ENCODE results near the gene MYH13. TPM values are rescaled to one million over a fixed set of nuclear protein-coding genes. Genes with fewer than 3 reads are reported as not detected.

MYH13 gene
- total RNA-seq, 1 donor from 2014 or later = not detected

DNA sequence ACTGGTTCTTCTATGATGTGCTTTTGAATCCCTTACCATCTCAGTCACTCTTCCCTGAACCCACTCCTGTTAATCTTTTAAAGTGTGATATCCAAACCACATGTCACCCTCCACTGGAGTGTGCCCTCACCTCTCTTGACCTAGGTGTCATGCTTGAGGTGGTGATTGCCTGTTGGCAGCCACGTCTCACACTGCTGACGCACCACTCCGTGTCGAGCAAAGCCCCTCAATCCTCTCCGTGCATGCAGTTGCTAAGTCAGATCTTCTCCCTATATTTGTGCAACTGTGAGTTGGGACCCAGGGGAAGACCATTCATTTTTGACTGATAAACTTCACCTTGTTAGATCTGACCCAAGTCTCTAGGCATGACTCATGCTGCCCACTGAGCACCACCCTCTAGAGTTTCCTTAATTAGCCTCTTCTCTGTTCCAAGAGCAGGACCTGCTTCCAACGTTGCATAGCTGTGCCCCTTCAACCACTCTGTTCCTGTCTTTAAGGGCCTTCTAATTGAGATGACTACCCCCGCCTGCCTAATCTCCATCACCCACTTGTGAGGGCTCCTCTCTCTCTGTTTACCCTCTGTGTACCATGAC is 2.7 kb downstream of the MYH13 start:
- no peaks in the 10 kb centered on the region for H3K36me3 Mint-ChIP-seq (ENCODE audit: low read depth)
- no peaks in the 10 kb centered on the region for H3K9me3 Mint-ChIP-seq
- no peaks in the 10 kb centered on the region for H3K4me1 Mint-ChIP-seq
- intact Hi-C loops (cut with micrococcal nuclease) = no loop called here
- no peak for DNase-seq
- H3K4me3 Mint-ChIP-seq = no peak overlapping the region
- no peak overlapping the region for H3K27ac Mint-ChIP-seq
- no peaks in the 10 kb centered on the region for H3K27me3 Mint-ChIP-seq

DNA sequence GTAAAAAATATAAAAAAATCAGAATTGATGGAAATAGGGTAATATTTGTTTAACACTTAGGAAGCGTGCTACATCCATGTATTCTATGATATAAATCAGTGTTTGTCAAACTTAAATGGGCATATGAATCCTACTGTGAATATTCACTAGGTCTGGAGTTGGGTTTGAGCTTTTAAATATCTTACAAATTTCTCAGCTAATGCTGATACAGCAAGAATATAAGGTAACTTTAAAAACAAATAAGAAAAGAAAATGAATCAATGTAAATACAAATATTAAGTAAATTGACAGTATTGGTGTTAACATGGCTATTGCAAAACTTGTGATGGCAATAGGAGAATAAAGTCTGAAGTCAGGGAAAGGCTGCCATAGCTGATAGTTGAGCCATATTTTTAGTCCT is 3.6 kb downstream of the MYH13 start:
- no peak overlapping the region for H3K27ac Mint-ChIP-seq
- no peaks in the 10 kb centered on the region for H3K4me1 Mint-ChIP-seq
- intact Hi-C loops (cut with micrococcal nuclease) = no loop called here
- H3K9me3 Mint-ChIP-seq = no peaks in the 10 kb centered on the region
- no peaks in the 10 kb centered on the region for H3K36me3 Mint-ChIP-seq (ENCODE audit: low read depth)
- no peaks in the 10 kb centered on the region for H3K27me3 Mint-ChIP-seq
- H3K4me3 Mint-ChIP-seq = no peak overlapping the region
- no peak for DNase-seq

DNA sequence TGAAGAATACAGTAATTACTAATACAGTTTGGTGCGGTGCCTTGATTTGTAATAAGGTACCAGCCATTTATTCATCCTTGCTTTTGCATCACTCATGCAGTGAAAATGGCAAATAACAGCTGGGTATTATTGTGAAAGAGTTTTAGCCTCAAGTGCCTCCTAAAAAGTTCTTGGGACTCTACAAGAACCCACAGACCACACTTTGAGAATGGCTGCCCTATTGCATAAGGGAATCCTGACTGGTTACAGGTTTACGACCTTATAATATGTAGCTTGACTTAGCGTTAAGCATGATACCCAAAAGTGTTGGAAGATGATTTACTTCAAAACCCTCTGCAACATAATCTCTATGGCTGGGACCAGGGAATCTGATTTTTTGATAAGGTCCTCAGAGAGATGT is 4.2 kb downstream of the MYH13 start:
- Mint-ChIP-seq H3K27me3 (no peaks in the 10 kb centered on the region), H3K4me3 (no peak overlapping the region), H3K27ac (no peak overlapping the region), H3K36me3 (ENCODE audit: low read depth) (no peaks in the 10 kb centered on the region), H3K4me1 (no peaks in the 10 kb centered on the region), H3K9me3 (no peaks in the 10 kb centered on the region)
- intact Hi-C loops (cut with micrococcal nuclease) = no loop called here
- no peak for DNase-seq

DNA sequence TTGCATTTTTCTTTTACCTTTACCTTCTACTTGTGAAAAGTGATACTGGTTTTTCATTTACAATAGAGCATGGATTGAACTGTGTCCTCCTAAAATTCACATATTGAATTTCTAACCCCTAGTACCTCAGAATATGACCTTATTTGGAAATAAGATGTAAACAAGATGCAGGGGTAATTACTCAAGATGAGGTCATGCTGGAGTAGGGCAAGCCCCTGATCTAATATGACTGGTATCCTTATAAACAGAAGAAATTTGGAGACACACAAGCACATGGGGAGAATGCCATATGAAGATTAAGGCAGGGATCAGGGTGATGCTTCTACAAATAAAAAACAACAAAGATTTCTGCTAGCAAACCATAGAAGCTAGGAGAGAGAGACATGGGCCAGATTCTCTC is 12.2 kb downstream of the MYH13 start:
- intact Hi-C loops (cut with micrococcal nuclease) = no loop called here
- no peak overlapping the region for H3K4me3 Mint-ChIP-seq
- no peak overlapping the region for H3K27ac Mint-ChIP-seq
- no peaks in the 10 kb centered on the region for H3K36me3 Mint-ChIP-seq (ENCODE audit: low read depth)
- H3K9me3 Mint-ChIP-seq = no peaks in the 10 kb centered on the region
- H3K27me3 Mint-ChIP-seq = no peaks in the 10 kb centered on the region
- DNase-seq = no peak
- no peaks in the 10 kb centered on the region for H3K4me1 Mint-ChIP-seq

DNA sequence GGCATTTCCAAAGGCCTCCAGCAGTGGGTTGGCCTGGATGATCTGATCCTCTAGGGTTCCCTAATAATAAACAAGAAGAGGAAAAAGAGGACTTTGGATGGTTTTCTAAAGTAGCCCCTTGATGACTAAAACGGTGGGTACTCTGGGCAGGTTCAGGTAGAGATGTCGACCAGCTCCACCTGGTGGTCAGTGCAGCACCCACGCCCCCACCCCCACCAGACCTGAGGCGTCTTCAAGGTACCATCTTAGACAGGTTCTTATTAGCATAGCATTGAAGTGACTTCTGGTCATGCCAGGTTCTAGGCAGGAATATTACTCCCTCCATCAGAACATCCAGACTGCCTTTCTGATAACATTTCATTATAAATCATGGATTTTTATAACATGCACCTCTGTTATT is 15.0 kb downstream of the MYH13 start:
- intact Hi-C loops (cut with micrococcal nuclease) = no loop called here
- H3K4me1 Mint-ChIP-seq = no peaks in the 10 kb centered on the region
- peak; percentile 57 for DNase-seq
- no peaks in the 10 kb centered on the region for H3K9me3 Mint-ChIP-seq
- no peak overlapping the region for H3K4me3 Mint-ChIP-seq
- no peaks in the 10 kb centered on the region for H3K36me3 Mint-ChIP-seq (ENCODE audit: low read depth)
- H3K27me3 Mint-ChIP-seq = no peaks in the 10 kb centered on the region
- no peak overlapping the region for H3K27ac Mint-ChIP-seq

DNA sequence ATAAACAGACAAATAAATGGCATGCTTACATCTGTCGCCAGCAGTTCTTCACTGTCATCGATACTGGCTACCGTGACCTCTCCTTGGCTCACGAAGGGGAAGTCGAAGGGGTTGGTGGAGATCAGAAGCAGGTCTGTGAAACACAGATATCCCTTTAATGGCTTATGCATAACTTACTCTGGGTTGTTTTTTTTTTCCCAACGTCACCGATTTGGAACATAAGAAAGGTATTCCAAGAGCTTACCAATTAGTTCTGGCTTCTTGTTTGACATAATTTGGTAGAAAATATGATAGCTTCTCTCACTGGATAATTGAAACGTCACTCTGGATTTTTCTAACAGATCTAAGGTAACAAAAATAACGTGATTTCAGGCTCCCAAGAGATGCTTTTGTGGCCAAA is 18.2 kb downstream of the MYH13 start:
- H3K36me3 Mint-ChIP-seq (ENCODE audit: low read depth) = no peaks in the 10 kb centered on the region
- no peaks in the 10 kb centered on the region for H3K4me1 Mint-ChIP-seq
- H3K4me3 Mint-ChIP-seq = no peak overlapping the region
- no peaks in the 10 kb centered on the region for H3K27me3 Mint-ChIP-seq
- DNase-seq = no peak
- no peak overlapping the region for H3K27ac Mint-ChIP-seq
- H3K9me3 Mint-ChIP-seq = no peaks in the 10 kb centered on the region
- intact Hi-C loops (cut with micrococcal nuclease) = no loop called here

DNA sequence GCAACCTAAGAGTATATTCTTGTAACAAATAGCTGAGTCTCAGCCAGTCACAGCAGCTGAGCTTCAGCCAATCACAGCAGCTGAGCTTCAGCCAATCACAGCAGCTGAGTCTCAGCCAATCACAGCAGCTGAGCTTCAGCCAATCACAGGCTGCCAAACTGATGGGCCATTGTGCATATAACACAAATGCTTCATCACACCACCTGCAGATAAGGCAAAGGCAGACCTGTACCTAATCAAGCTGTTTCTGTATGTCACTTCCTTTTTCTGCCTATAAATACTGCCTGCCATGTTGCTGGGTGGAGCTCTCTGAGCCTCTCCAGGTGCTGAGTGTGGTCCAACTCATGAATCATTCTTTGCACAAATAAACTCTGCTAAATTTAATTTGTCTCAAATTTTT is 19.9 kb downstream of the MYH13 start:
- intact Hi-C loops (cut with micrococcal nuclease) = no loop called here
- H3K36me3 Mint-ChIP-seq (ENCODE audit: low read depth) = no peaks in the 10 kb centered on the region
- H3K4me3 Mint-ChIP-seq = no peak overlapping the region

DNA sequence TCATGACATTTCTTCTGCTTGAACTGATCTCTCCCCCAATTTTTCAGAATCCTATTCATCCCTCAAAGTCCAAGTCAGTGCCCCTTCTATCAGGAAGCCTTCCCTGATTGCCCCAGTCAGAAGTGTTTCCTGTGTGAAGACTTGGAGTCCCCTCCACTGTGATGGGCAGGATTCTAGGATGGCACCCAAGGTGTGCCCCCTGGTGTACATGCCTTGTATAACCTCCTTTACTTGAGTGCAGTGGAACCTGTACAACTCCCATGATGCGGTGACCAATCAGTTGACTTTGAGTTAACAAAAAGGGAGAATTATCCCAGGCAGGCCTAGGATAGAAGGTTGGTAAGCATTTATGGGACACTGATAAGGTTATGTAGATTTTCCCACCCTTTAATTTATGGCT is 23.4 kb downstream of the MYH13 start:
- Mint-ChIP-seq H3K9me3 (no peaks in the 10 kb centered on the region), H3K27ac (no peak overlapping the region), H3K4me3 (no peak overlapping the region), H3K27me3 (no peaks in the 10 kb centered on the region), H3K36me3 (ENCODE audit: low read depth) (no peaks in the 10 kb centered on the region), H3K4me1 (no peaks in the 10 kb centered on the region)
- intact Hi-C loops (cut with micrococcal nuclease) = no loop called here
- no peak for DNase-seq

More for the DNA sequence above, 19.9 kb downstream of the MYH13 start:
- DNase-seq = no peak
- no peak overlapping the region for H3K27ac Mint-ChIP-seq
- H3K4me1 Mint-ChIP-seq = no peaks in the 10 kb centered on the region
- no peaks in the 10 kb centered on the region for H3K9me3 Mint-ChIP-seq
- no peaks in the 10 kb centered on the region for H3K27me3 Mint-ChIP-seq

DNA sequence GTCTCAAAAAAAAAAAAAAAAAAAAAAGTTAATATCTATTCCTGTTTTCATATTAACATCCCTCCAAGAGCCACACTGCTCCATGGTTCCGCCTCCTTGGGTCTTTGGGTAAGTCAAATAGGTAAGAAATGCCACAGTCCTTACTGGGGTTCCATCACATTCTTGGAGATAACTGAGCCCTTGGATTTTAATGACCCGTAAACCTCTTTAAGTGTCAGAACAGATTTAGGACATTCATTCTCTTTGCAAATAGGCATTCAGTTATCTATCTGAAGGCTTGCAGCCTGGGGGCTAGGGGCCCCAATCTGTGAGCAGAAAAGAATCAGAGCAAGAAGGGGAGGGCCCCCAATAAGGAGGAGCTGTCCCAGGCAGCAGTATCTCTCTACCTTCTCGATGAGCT is 28.0 kb downstream of the MYH13 start:
- no peak for DNase-seq
- no peak overlapping the region for H3K4me3 Mint-ChIP-seq
- no peaks in the 10 kb centered on the region for H3K27me3 Mint-ChIP-seq
- H3K4me1 Mint-ChIP-seq = no peaks in the 10 kb centered on the region
- H3K27ac Mint-ChIP-seq = no peak overlapping the region
- intact Hi-C loops (cut with micrococcal nuclease) = no loop called here
- H3K9me3 Mint-ChIP-seq = no peaks in the 10 kb centered on the region
- H3K36me3 Mint-ChIP-seq (ENCODE audit: low read depth) = no peaks in the 10 kb centered on the region

DNA sequence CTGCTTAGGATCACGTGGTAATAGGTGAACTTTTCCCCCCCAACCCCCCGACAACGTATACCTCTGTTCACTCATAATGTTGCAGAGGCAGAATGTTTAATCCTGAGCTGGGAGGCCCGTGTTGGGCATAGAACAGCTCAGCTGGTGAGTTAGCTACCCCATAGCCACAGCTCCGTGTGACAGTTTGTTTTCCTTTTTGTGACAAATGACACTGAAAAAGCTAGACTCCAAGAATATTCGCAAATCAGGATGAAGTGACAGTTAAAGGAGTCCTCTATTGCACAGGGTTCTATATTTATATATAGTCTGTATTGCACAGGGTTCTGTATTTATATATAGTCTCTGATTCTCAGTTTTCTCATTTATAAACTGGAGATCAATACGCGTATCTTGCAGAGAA is 33.8 kb downstream of the MYH13 start:
- H3K4me3 Mint-ChIP-seq = no peak overlapping the region
- H3K36me3 Mint-ChIP-seq (ENCODE audit: low read depth) = no peaks in the 10 kb centered on the region

DNA sequence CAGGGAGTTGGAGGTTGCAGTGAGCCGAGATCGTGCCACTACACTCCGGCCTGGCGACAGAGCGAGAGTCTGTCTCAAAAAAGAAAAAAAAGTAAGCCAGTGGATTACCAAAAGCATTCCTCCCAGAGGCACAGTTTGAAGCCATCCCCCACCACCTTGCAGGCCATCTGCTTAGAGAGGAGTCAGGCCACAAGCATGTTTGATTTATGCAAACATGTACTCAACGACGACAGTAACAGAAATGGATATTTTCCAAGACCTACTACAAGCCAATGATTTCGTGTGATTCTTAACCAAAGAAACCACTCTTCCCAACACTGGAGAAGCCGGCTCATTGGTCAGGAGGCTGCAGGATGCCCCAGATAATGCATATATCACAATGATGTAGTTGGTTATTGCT is 34.8 kb downstream of the MYH13 start:
- H3K27ac Mint-ChIP-seq = no peak overlapping the region
- no peaks in the 10 kb centered on the region for H3K27me3 Mint-ChIP-seq
- no peaks in the 10 kb centered on the region for H3K9me3 Mint-ChIP-seq
- no peak for DNase-seq
- no peaks in the 10 kb centered on the region for H3K36me3 Mint-ChIP-seq (ENCODE audit: low read depth)
- H3K4me3 Mint-ChIP-seq = no peak overlapping the region
- H3K4me1 Mint-ChIP-seq = no peaks in the 10 kb centered on the region
- intact Hi-C loops (cut with micrococcal nuclease) = no loop called here

More for the DNA sequence above, 33.8 kb downstream of the MYH13 start:
- H3K4me1 Mint-ChIP-seq = no peaks in the 10 kb centered on the region
- intact Hi-C loops (cut with micrococcal nuclease) = no loop called here
- no peak for DNase-seq
- H3K27me3 Mint-ChIP-seq = no peaks in the 10 kb centered on the region
- no peak overlapping the region for H3K27ac Mint-ChIP-seq
- no peaks in the 10 kb centered on the region for H3K9me3 Mint-ChIP-seq

DNA sequence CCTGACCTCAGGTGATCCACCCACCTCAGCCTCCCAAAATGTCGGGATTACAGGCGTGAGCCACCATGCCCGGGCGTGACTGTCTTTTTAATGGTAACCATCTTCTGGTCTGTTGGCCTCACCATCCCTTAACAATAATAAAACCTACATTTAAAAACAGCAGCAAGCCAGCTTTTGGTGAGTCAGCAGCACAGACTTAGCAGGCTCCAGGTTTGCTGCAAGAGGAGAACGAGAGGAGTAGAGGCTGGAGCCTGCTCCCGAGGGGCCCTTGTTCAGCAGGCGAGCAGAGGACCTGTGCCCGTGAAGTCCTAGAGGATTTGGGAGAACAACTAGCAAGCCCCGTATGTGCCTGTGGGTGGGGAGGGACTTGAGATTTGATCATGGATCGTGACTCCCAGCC is 35.7 kb downstream of the MYH13 start:
- H3K36me3 Mint-ChIP-seq (ENCODE audit: low read depth) = no peaks in the 10 kb centered on the region
- H3K4me3 Mint-ChIP-seq = no peak overlapping the region
- H3K27ac Mint-ChIP-seq = no peak overlapping the region
- no peak for DNase-seq
- no peaks in the 10 kb centered on the region for H3K27me3 Mint-ChIP-seq
- intact Hi-C loops (cut with micrococcal nuclease) = no loop called here
- no peaks in the 10 kb centered on the region for H3K9me3 Mint-ChIP-seq
- H3K4me1 Mint-ChIP-seq = no peaks in the 10 kb centered on the region

DNA sequence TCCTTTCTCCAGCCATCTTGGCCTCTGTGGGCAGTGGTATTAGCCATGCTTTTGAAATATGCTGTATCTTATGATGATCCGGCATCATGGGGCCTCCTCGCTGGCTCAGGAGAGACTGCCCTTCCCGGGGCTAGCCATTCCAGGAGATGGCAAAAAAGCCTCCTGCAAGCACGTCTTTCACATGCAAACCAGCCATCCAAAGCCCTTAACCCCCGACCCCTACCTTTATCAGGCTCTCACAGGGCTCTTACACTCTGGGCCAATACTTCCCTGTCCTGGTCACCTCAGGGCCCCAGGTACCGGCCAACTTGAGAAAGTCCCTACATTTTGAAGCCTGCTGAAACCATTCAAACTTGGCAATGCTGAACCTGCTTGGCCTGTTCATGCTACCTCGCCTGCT is 36.4 kb downstream of the MYH13 start:
- H3K9me3 Mint-ChIP-seq = no peaks in the 10 kb centered on the region
- no peak for DNase-seq

DNA sequence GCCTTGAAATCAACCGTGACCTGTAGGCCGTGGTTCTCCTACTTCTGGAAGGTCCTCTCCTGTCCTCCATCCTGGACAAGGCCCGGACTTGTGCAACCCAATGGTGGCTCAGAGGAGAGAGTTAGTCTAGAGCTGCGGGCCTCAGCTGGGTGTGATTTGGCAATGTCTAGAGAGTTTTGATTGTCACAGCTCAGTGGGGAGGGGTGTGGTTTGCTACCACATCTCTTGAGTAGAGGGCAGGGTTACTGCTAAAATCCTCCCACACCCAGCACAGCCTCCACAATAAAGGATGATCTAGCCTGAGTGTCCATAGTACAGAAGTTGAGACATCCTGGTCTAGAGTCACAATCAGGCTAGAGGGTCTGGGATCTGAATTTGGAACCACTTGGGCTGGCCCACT is 40.3 kb downstream of the MYH13 start:
- no peak for DNase-seq
- H3K36me3 Mint-ChIP-seq (ENCODE audit: low read depth) = no peaks in the 10 kb centered on the region
- no peaks in the 10 kb centered on the region for H3K9me3 Mint-ChIP-seq
- H3K27me3 Mint-ChIP-seq = no peaks in the 10 kb centered on the region
- no peaks in the 10 kb centered on the region for H3K4me1 Mint-ChIP-seq
- intact Hi-C loops (cut with micrococcal nuclease) = no loop called here
- no peak overlapping the region for H3K27ac Mint-ChIP-seq
- H3K4me3 Mint-ChIP-seq = no peak overlapping the region

More for the DNA sequence above, 36.4 kb downstream of the MYH13 start:
- Mint-ChIP-seq H3K4me1 (no peaks in the 10 kb centered on the region), H3K27ac (no peak overlapping the region), H3K36me3 (ENCODE audit: low read depth) (no peaks in the 10 kb centered on the region), H3K4me3 (no peak overlapping the region), H3K27me3 (no peaks in the 10 kb centered on the region)
- intact Hi-C loops (cut with micrococcal nuclease) = no loop called here
